BLaER1 treated with 17β-estradiol and CSF1 and Interleukin-3, amounts not matched to agents 10 nM and 100 nM (cell line): Measurements from ENCODE around the gene ELP5.

Source experiments
- H3K27ac ChIP-seq, 11 experiments: shearing (Covaris generic); formaldehyde crosslinking; 2 replicates each; pipeline ENCODE4 v1.8.1; 2022
- H3K27me3 ChIP-seq, 11 experiments: shearing (Covaris generic); formaldehyde crosslinking; 2 replicates each; pipeline ENCODE4 v1.8.1; 2022
- H3K36me3 ChIP-seq, 11 experiments: shearing (Covaris generic); formaldehyde crosslinking; 2 replicates each; pipeline ENCODE4 v1.8.1; 2022
- H3K4me1 ChIP-seq, 10 experiments: shearing (Covaris generic); formaldehyde crosslinking; 2 replicates each; pipeline ENCODE4 v1.8.1; 2022
- H3K4me2 ChIP-seq, 11 experiments: shearing (Covaris generic); formaldehyde crosslinking; 2 replicates each; pipeline ENCODE4 v1.8.1; 2022
- H3K4me3 ChIP-seq, 10 experiments: shearing (Covaris generic); formaldehyde crosslinking; 2 replicates each; pipeline ENCODE4 v1.8.1; 2022
- H3K9ac ChIP-seq, 11 experiments: shearing (Covaris generic); formaldehyde crosslinking; 2 replicates each; pipeline ENCODE4 v1.8.1; 2022
- H3K9me3 ChIP-seq, 11 experiments: shearing (Covaris generic); formaldehyde crosslinking; replicated peaks in 1 of 11; 2 replicates each; pipeline ENCODE4 v1.8.1; 2022
- H4K20me1 ChIP-seq, 11 experiments: shearing (Covaris generic); formaldehyde crosslinking; 2 replicates each; pipeline ENCODE4 v1.8.1; 2022
- Cebpa-rat ChIP-seq, 11 experiments: shearing (Covaris generic); IDR thresholded peaks; 2 replicates each; pipeline ENCODE4 v1.8.1; 2022

Gene ELP5

GRCh38 chr17:7250695-7251627, 1.1 kb upstream of the ELP5 start:
- no peaks in the 10 kb centered on the region for H3K27me3 ChIP-seq
- H3K4me1 ChIP-seq, result peaks cover 25 to 44% (median 34%) of the 10 kb centered on the region in 10 experiments
- TF ChIP-seq Cebpa-rat (IDR thresholded peaks at IDR 0.05), result no peak
- H3K9me3 ChIP-seq, result no peaks in the 10 kb centered on the region
- peak overlapping the region; percentile 90 to 99 (median 97) for H3K27ac ChIP-seq
- peak overlapping the region; percentile 88 to 98 (median 96) for H3K4me3 ChIP-seq
- H3K9ac ChIP-seq, result peak overlapping the region; percentile 86 to 98 (median 96)
- H3K36me3 ChIP-seq, result peaks cover 34 to 58% (median 43%) of the 10 kb centered on the region in 11 experiments
- H4K20me1 ChIP-seq, result peaks cover 0 to 55% (median 35%) of the 10 kb centered on the region in 11 experiments; a peak in 17 of 22 replicates
- peak overlapping the region; percentile 88 to 99 (median 96) for H3K4me2 ChIP-seq

GRCh38 chr17:7251661-7252175, 297 bp upstream of the ELP5 start, which contains the start of gene CTDNEP1:
Gene CTDNEP1 (minus strand): TSS chr17:7251734. CDS start chr17:7251296, 438 bp downstream.
- Histone ChIP-seq H3K4me3 (peak within 1 kb of the TSS; percentile 88 to 98 (median 96)), H3K27me3 (no peaks in the 10 kb centered on the region), H3K4me2 (peak within 1 kb of the TSS; percentile 90 to 99 (median 97)), H4K20me1 (peaks cover 0 to 55% (median 28%) of the 10 kb centered on the region in 11 experiments; a peak in 17 of 22 replicates), H3K9ac (peak within 1 kb of the TSS; percentile 86 to 98 (median 96)), H3K27ac (peak within 1 kb of the TSS; percentile 90 to 99 (median 97)), H3K36me3 (peaks cover 34 to 58% (median 43%) of the 10 kb centered on the region in 11 experiments), H3K9me3 (no peaks in the 10 kb centered on the region), H3K4me1 (peaks cover 25 to 44% (median 34%) of the 10 kb centered on the region in 10 experiments)
- TF ChIP-seq Cebpa-rat (IDR thresholded peaks at IDR 0.05), result no peak

- Histone ChIP-seq H3K9ac (peak overlapping the region; percentile 86 to 98 (median 96)), H3K4me3 (peak overlapping the region; percentile 88 to 98 (median 96)), H3K4me2 (peak overlapping the region; percentile 80 to 98 (median 93)), H3K27me3 (no peaks in the 10 kb centered on the region; a peak in 1 of 22 replicates), H3K4me1 (peaks cover 25 to 44% (median 34%) of the 10 kb centered on the region in 10 experiments), H3K9me3 (no peaks in the 10 kb centered on the region), H3K27ac (peak overlapping the region; percentile 90 to 99 (median 97)), H4K20me1 (peaks cover 0 to 44% (median 17%) of the 10 kb centered on the region in 11 experiments; a peak in 16 of 22 replicates), H3K36me3 (peaks cover 42 to 59% (median 48%) of the 10 kb centered on the region in 11 experiments)
- no peak for TF ChIP-seq Cebpa-rat (IDR thresholded peaks at IDR 0.05)
Measured at GRCh38 chr17:7253082-7253481, 1.1 kb downstream of the ELP5 start.

DNA sequence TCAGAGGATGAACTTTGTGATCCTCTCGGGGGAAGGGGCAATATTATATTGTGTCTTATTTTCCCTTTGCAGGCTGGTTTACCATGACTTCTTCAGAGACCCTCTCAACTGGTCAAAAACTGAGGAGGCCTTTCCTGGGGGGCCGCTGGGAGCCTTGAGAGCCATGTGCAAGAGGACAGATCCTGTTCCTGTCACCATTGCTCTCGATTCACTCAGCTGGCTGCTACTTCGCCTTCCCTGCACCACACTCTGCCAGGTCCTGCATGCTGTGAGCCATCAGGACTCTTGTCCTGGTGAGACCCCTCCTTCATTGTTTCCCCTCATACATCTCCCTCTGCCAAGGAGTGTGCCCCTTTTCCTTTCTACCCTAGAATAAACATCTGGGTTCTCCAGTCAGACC, 2.5 kb downstream of the ELP5 start:
- H3K4me3 ChIP-seq, result no peak overlapping the region
- H3K27ac ChIP-seq, result no peak overlapping the region
- peaks cover 0 to 12% (median 10%) of the 10 kb centered on the region in 11 experiments; a peak in 19 of 22 replicates for H3K27me3 ChIP-seq
- H3K4me2 ChIP-seq, result peak overlapping the region in 1 of 11 experiments; percentile 96; a peak in 1 of 22 replicates
- H3K9ac ChIP-seq, result peak overlapping the region in 5 of 11 experiments; percentile 16 to 55 (median 33); a peak in 6 of 22 replicates
- peaks cover 0 to 40% (median 10%) of the 10 kb centered on the region in 11 experiments; a peak in 17 of 22 replicates for H4K20me1 ChIP-seq
- no peaks in the 10 kb centered on the region for H3K9me3 ChIP-seq
- peaks cover 18 to 44% (median 31%) of the 10 kb centered on the region in 10 experiments for H3K4me1 ChIP-seq
- peaks cover 55 to 64% (median 57%) of the 10 kb centered on the region in 11 experiments for H3K36me3 ChIP-seq
- no peak for TF ChIP-seq Cebpa-rat (IDR thresholded peaks at IDR 0.05)

GRCh38 chr17:7256766-7257456, 4.9 kb downstream of the ELP5 start:
- no peak overlapping the region for H3K4me2 ChIP-seq
- peak overlapping the region in 2 of 11 experiments; percentile 18 to 32; a peak in 5 of 22 replicates for H3K9ac ChIP-seq
- H3K27ac ChIP-seq, result no peak overlapping the region
- H3K4me3 ChIP-seq, result no peak overlapping the region
- H3K27me3 ChIP-seq, result peaks cover 18 to 36% (median 34%) of the 10 kb centered on the region in 11 experiments
- H3K4me1 ChIP-seq, result peaks cover 23 to 66% (median 41%) of the 10 kb centered on the region in 10 experiments
- peaks cover 65 to 76% (median 69%) of the 10 kb centered on the region in 11 experiments for H3K36me3 ChIP-seq
- TF ChIP-seq Cebpa-rat (IDR thresholded peaks at IDR 0.05), result no peak
- H3K9me3 ChIP-seq, result no peaks in the 10 kb centered on the region
- H4K20me1 ChIP-seq, result peaks cover 0 to 41% (median 24%) of the 10 kb centered on the region in 11 experiments; a peak in 14 of 22 replicates

GRCh38 chr17:7258731-7259554, 6.9 kb downstream of the ELP5 start:
- H3K27ac ChIP-seq, result no peak overlapping the region; a peak in 1 of 22 replicates
- H3K9ac ChIP-seq, result peak overlapping the region in 4 of 11 experiments; percentile 3 to 55 (median 42); a peak in 3 of 22 replicates
- peak overlapping the region in 10 of 11 experiments; percentile 43 to 100 (median 68); a peak in 19 of 22 replicates for H3K4me2 ChIP-seq

DNA sequence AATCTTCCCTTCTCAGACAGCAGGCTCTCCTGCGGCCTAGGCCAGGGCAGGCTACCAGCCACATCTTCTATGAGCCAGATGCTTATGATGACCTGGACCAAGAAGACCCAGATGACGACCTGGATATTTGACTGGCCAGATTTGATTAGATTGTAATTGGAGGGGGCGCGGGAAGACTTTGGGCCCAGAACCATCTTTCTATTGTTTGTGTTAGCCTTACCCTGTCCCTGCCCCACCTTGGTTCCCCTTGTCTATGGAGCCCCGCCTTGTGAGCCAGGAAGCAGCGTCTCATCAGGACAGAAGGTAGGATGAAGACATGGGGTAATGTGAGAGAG, 7.5 kb downstream of the ELP5 start:
- no peak for TF ChIP-seq Cebpa-rat (IDR thresholded peaks at IDR 0.05)
- Histone ChIP-seq H3K27ac (no peak overlapping the region), H3K4me3 (peak overlapping the region in 3 of 10 experiments; percentile 7 to 43 (median 18); a peak in 1 of 20 replicates), H3K4me2 (peak overlapping the region in 10 of 11 experiments; percentile 43 to 100 (median 68); a peak in 15 of 22 replicates), H3K36me3 (peaks cover 59 to 64% (median 61%) of the 10 kb centered on the region in 11 experiments), H3K4me1 (peaks cover 19 to 75% (median 47%) of the 10 kb centered on the region in 10 experiments), H3K27me3 (peaks cover 27 to 62% (median 61%) of the 10 kb centered on the region in 11 experiments), H3K9ac (peak overlapping the region in 3 of 11 experiments; percentile 3 to 51 (median 36); a peak in 1 of 22 replicates), H3K9me3 (no peaks in the 10 kb centered on the region), H4K20me1 (peaks cover 0 to 41% (median 24%) of the 10 kb centered on the region in 11 experiments; a peak in 15 of 22 replicates)

More at GRCh38 chr17:7258731-7259554, 6.9 kb downstream of the ELP5 start:
- Histone ChIP-seq H3K4me3 (peak overlapping the region in 3 of 10 experiments; percentile 7 to 43 (median 18); a peak in 1 of 20 replicates), H3K9me3 (no peaks in the 10 kb centered on the region), H4K20me1 (peaks cover 0 to 41% (median 24%) of the 10 kb centered on the region in 11 experiments; a peak in 15 of 22 replicates), H3K36me3 (peaks cover 62 to 70% (median 67%) of the 10 kb centered on the region in 11 experiments), H3K4me1 (peaks cover 19 to 75% (median 49%) of the 10 kb centered on the region in 10 experiments), H3K27me3 (peaks cover 27 to 57% (median 55%) of the 10 kb centered on the region in 11 experiments)
- peak in 9 of 11 experiments; percentile 15 to 78 (median 59); a peak in 9 of 22 replicates for TF ChIP-seq Cebpa-rat (IDR thresholded peaks at IDR 0.05)
